Measurements from ENCODE around the gene SH3TC1. TPM values are rescaled to one million over a fixed set of nuclear protein-coding genes. Genes with fewer than 3 reads are reported as not detected.

SH3TC1 gene
- total RNA-seq, 1 experiment from 2014 or later = 7.8 TPM

DNA sequence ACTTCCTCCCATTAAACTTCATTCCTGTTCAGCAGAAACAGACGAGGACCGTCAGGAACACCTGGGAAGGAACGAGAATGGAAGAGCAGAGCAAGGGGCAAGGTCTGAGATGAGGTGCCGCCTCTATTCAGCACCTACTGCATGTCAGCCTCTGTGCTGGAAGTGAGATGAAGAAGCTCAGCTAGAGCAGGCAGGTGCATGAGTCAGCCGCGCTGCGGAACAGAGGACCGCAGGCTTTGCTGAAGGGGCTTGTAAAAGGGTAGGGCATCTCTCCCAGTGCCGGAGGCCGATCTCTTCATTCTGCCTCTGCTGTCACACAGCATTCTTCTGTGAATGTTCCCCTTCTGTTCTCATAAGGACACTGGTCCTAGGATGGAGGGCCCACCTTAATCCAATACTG lies 34.4 kb upstream of the SH3TC1 start:
- no peak for DNase-seq
- no TSS peak for BruUV-seq (replicated peaks)
- intact Hi-C loops (cut with micrococcal nuclease; ENCODE audit: unreplicated experiment) = no loop called here
- TF ChIP-seq, protein P1, sequence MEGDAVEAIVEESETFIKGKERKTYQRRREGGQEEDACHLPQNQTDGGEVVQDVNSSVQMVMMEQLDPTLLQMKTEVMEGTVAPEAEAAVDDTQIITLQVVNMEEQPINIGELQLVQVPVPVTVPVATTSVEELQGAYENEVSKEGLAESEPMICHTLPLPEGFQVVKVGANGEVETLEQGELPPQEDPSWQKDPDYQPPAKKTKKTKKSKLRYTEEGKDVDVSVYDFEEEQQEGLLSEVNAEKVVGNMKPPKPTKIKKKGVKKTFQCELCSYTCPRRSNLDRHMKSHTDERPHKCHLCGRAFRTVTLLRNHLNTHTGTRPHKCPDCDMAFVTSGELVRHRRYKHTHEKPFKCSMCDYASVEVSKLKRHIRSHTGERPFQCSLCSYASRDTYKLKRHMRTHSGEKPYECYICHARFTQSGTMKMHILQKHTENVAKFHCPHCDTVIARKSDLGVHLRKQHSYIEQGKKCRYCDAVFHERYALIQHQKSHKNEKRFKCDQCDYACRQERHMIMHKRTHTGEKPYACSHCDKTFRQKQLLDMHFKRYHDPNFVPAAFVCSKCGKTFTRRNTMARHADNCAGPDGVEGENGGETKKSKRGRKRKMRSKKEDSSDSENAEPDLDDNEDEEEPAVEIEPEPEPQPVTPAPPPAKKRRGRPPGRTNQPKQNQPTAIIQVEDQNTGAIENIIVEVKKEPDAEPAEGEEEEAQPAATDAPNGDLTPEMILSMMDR (IDR thresholded peaks at IDR 0.05; ENCODE audit: unreplicated experiment) = no peak
- no peaks in the 10 kb centered on the region for H3K36me3 Mint-ChIP-seq (ENCODE audit: insufficient read depth, unreplicated experiment)
- no peak overlapping the region for H3K4me3 Mint-ChIP-seq (ENCODE audit: low read depth, unreplicated experiment)
- H3K9me3 Mint-ChIP-seq (ENCODE audit: low read depth, unreplicated experiment) = no peaks in the 10 kb centered on the region
- H3K27me3 Mint-ChIP-seq (ENCODE audit: unreplicated experiment) = peaks cover 34% of the 10 kb centered on the region
- CTCF ChIA-PET = no interaction called here
- H3K4me1 Mint-ChIP-seq (ENCODE audit: low read depth, unreplicated experiment) = no peaks in the 10 kb centered on the region
- H3K27ac Mint-ChIP-seq (ENCODE audit: unreplicated experiment) = no peak overlapping the region

DNA sequence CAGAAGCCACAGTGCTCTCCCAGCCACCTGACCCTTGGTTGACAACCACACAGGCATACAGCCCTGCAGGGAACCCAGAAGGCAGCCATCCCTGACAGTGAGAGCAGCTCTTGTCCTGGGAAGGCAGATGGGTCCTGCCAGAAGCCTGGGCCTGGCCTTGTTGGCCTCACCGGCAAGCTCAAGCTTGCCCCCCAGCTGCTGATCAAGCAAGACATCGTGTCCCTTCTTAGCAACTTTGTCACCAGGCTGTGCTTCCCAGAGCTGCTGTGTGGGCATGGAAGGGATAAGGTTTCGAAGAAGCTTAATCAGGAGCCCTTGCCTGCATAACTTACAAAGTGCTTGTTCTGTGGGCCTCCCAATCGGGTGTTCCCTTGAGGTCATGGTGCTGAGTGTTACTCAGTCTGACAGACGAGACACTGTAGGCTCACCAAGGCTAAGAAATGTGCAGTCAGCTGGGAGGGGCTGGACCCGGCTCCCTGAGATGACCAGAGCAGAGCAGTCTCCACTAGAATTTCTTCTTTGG lies 33.7 kb upstream of the SH3TC1 start:
- intact Hi-C loops (cut with micrococcal nuclease; ENCODE audit: unreplicated experiment) = no loop called here
- TF ChIP-seq, protein P1 (IDR thresholded peaks at IDR 0.05; ENCODE audit: unreplicated experiment) = no peak
- Mint-ChIP-seq H3K36me3 (ENCODE audit: insufficient read depth, unreplicated experiment) (no peaks in the 10 kb centered on the region), H3K4me3 (ENCODE audit: low read depth, unreplicated experiment) (no peak overlapping the region), H3K9me3 (ENCODE audit: low read depth, unreplicated experiment) (no peaks in the 10 kb centered on the region), H3K27ac (ENCODE audit: unreplicated experiment) (no peak overlapping the region), H3K4me1 (ENCODE audit: low read depth, unreplicated experiment) (no peaks in the 10 kb centered on the region), H3K27me3 (ENCODE audit: unreplicated experiment) (peaks cover 28% of the 10 kb centered on the region)
- DNase-seq = no peak
- BruUV-seq (replicated peaks) = no TSS peak
- CTCF ChIA-PET = interaction anchor here (0.6 kb wide), 1 partner anchor 11 kb away, joined by 3 read pairs; no protein-coding TSS in a partner anchor

DNA sequence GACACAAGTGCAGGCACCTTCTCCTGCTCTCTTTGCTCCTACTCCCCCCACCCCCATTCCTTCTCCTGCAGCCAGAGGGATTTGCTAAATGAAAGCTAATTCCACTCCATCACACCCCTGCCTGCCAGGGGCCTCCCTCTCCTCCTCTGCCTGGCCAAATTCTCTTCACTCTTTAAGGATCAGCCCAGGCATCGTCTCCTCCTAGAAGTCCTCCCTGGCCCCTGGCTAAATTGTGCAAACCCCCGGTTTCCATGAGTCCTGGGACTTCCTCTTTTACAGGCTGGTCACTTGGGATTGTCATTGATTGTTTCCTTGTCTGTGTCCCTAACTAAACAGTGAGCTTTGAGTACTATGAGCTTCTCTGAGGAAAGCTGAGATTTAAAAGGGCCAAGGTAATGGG lies 31.8 kb upstream of the SH3TC1 start:
- H3K4me1 Mint-ChIP-seq (ENCODE audit: low read depth, unreplicated experiment) = no peaks in the 10 kb centered on the region
- TF ChIP-seq, protein P1 (IDR thresholded peaks at IDR 0.05; ENCODE audit: unreplicated experiment) = no peak
- no peak for DNase-seq
- no TSS peak for BruUV-seq (replicated peaks)
- no peak overlapping the region for H3K4me3 Mint-ChIP-seq (ENCODE audit: low read depth, unreplicated experiment)
- intact Hi-C loops (cut with micrococcal nuclease; ENCODE audit: unreplicated experiment) = no loop called here
- H3K27ac Mint-ChIP-seq (ENCODE audit: unreplicated experiment) = no peak overlapping the region
- CTCF ChIA-PET = interaction anchor here (0.6 kb wide), 2 partner anchors 775 to 1967 kb away, joined by 3 to 4 read pairs; no protein-coding TSS in a partner anchor
- no peaks in the 10 kb centered on the region for H3K9me3 Mint-ChIP-seq (ENCODE audit: low read depth, unreplicated experiment)
- peaks cover 42% of the 10 kb centered on the region for H3K27me3 Mint-ChIP-seq (ENCODE audit: unreplicated experiment)
- H3K36me3 Mint-ChIP-seq (ENCODE audit: insufficient read depth, unreplicated experiment) = no peaks in the 10 kb centered on the region

DNA sequence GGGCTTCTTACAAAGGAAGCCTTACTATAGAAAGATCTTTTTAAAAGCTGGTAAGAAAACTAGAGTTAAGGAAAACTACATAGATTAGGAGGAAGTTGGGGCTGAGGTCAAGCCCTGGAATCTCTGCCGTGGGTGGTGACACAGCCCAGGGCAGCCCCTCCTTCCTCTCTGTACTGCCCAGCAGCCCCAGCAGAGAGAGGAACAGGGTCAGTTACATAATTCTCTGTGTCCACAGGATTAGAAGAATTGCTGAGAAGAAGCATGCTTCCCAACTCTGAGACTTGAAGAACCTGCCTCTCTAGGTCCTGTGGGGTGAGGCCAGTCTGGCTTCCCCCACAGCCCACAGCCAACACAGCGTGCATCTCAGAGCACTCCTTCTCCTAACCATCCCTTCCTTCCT lies 31.3 kb upstream of the SH3TC1 start:
- intact Hi-C loops (cut with micrococcal nuclease; ENCODE audit: unreplicated experiment) = no loop called here
- no peak overlapping the region for H3K4me3 Mint-ChIP-seq (ENCODE audit: low read depth, unreplicated experiment)
- DNase-seq = no peak
- TF ChIP-seq, protein P1 (IDR thresholded peaks at IDR 0.05; ENCODE audit: unreplicated experiment) = no peak
- no TSS peak for BruUV-seq (replicated peaks)
- no peaks in the 10 kb centered on the region for H3K36me3 Mint-ChIP-seq (ENCODE audit: insufficient read depth, unreplicated experiment)
- H3K27ac Mint-ChIP-seq (ENCODE audit: unreplicated experiment) = no peak overlapping the region
- no peaks in the 10 kb centered on the region for H3K4me1 Mint-ChIP-seq (ENCODE audit: low read depth, unreplicated experiment)
- H3K9me3 Mint-ChIP-seq (ENCODE audit: low read depth, unreplicated experiment) = no peaks in the 10 kb centered on the region
- H3K27me3 Mint-ChIP-seq (ENCODE audit: unreplicated experiment) = peaks cover 42% of the 10 kb centered on the region
- CTCF ChIA-PET = interaction anchor here (0.6 kb wide), 1 partner anchor 775 kb away, joined by 4 read pairs; no protein-coding TSS in a partner anchor

All from Calu3 (cell line).